Stimulated activated CD4-positive, alpha-beta T cell treated with anti-CD3 and anti-CD28 coated beads, TNF-alpha, amount 100 ng/mL, for 1 hour (primary cell): ENCODE results near the gene OPN3.
"Not testable (repeated sequence)": the region's sequence is repeated elsewhere in the genome, so short reads cannot be mapped to it uniquely, and the experiment has no call there.

ENCODE experiments used
- DNase-seq, 3 donors: peaks; one replicate each; pipeline ENCODE4 v3.0.0-alpha.2; 2020; ENCODE audit warnings: low read depth in 3 of 3, low spot score in 1 of 3

Gene OPN3, protein sequence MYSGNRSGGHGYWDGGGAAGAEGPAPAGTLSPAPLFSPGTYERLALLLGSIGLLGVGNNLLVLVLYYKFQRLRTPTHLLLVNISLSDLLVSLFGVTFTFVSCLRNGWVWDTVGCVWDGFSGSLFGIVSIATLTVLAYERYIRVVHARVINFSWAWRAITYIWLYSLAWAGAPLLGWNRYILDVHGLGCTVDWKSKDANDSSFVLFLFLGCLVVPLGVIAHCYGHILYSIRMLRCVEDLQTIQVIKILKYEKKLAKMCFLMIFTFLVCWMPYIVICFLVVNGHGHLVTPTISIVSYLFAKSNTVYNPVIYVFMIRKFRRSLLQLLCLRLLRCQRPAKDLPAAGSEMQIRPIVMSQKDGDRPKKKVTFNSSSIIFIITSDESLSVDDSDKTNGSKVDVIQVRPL

DNA sequence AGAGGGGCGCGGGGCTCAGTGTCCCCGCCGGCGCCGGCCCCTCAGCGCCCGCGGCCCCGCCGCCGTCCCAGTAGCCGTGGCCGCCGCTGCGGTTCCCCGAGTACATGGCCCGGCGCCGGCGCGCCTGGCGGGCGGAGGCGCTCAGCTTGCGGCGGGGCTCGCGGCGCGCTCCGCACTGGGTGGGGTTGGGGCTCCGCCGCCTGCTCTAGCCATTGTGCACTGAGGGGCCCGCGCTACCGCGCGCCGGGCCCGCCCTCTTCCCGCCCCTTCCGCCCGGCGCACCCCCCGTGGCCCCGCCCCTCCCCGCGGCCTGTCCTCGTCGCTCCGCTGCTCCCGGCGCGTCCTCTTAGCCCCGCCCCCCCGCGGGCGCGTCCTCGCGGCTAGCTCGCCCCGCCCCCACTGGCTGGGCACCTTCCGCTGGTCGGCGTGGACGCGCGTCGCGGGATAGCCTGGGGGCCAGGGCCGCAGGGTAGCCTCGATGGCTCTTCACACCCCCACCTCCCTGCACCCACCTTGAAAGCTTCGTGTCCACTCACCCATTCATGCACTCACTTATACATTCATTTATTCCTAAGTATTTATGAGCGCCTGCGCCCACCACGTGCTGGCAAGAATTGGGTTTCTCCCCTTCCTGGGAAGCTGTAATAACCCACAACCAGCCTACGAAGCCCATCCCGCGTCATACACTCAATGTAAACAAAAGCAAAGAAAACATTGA, at the start of gene OPN3, which contains the start of gene CHML:
Gene OPN3 (minus strand): TSS at position 221 of the 718 bp plus-strand sequence. CDS start 115 bp downstream, at position 106.
Gene CHML (minus strand): TSS at position 221 of the 718 bp plus-strand sequence. CDS start 4,603 bp downstream, outside the sequence.
- peak; percentile 77 to 93 (median 83) for DNase-seq

DNA sequence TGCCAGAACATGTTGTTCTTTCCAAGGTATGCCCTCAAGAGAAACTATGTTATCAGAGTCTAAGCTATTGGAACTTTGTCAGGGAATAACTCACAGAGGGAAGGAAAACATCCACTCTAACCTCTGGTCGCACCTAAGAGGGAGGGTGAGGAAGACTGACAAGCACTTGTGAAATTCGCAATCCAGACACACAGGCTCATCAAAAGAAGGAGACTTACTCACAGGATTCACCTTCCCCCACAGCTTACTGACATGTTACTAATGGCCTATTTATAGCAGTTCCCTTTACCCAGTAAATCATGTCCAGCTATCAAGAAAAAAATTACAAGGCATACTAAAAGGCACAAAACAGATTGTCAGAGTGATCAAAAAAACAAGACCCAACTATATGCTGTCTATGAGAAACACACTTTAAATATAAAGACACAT, 48.8 kb upstream of the OPN3 start:
- no peak for DNase-seq

- no peak for DNase-seq
Measured at GRCh38 chr1:241684108-241684507, 43.9 kb upstream of the OPN3 start.

- DNase-seq: no peak
Measured at GRCh38 chr1:241682921-241683320, 42.8 kb upstream of the OPN3 start.

- not testable (repeated sequence) for DNase-seq
Measured at GRCh38 chr1:241681861-241682448, 41.8 kb upstream of the OPN3 start.

DNA sequence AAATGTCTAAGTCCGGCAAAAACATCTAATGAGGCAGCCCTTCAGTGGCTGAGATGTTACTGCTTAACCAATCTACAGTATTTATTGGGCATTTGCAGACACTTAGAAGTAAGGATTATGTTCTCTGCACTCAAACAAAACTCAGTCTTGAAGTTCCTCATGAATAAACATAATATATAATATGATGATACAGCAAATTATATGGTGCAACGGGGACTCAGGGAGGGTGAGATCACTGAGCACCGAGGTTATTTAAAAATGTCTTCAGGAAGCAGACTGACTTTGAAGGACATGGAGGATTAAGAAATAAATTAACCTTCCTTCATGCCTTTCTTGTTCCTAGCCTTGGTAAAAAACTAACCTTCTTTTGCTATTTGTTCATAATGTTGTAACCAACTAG, 39.8 kb upstream of the OPN3 start:
- DNase-seq: no peak

DNA sequence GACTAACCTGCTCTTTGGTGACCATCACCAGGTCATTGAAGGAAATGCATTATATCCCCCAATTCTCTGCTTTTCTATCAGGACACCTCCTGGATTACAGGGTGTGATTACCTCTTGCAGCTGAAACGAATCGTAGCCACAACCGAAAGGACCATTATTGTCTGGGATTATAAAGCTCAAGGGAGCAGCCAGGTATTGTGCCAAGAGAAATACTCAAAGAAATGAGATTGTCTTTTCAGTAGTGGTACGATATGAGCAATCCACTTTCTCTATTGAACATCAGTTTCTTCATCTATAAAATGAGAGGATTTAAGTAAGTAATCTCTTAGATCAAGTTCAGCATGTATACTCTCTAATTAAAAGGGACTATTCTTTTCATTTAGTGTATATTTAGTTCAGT, 39.2 kb upstream of the OPN3 start:
- DNase-seq: no peak

DNA sequence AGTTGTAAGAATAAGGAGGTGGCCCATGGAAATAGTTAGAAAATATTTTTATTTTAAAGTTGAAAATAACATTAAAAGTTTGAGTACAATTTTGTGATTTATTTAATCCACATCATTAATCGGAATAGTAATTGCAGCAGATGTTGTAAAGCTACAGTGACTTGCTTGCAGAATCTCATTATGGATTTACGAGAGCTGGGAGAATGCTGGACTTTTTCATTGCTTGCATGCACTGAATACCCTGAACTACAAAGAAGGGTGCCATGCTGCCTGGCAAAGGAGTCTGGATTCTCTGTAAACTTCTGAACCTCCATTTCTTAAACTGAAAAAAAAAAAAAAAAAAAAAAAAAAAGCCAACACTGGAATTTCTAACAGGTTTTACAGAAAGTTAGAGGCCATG, 38.4 kb upstream of the OPN3 start:
- no peak for DNase-seq

GRCh38 chr1:241677201-241677600, 37.0 kb upstream of the OPN3 start:
- peak in 2 of 3 donors; percentile 2 to 9 for DNase-seq

DNA sequence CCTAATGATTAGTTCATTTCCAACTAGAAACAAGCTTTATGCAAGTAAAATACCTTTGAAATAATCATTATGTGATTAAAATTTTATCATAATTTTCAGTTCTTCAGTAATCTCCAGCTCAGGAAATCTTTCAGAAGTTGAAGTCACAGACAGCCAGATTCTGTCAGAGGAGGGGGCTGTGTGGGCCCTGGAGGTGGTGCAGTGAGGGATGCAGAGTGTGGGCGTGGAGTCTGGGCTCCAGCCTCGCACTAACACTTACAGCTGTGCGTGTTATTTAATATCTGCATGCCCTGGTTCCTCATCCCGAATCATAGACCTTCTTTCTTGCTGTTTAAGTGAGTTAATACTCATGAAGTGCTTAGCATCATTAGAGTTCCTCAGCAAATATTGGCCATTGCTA, 35.8 kb upstream of the OPN3 start:
- no peak for DNase-seq

GRCh38 chr1:241674805-241675384, 34.7 kb upstream of the OPN3 start:
- no peak for DNase-seq

GRCh38 chr1:241672301-241672700, 32.1 kb upstream of the OPN3 start:
- DNase-seq: no peak

- no peak for DNase-seq
Measured at GRCh38 chr1:241666419-241666818, 26.2 kb upstream of the OPN3 start.

GRCh38 chr1:241660424-241660972, 20.3 kb upstream of the OPN3 start:
- DNase-seq: no peak

DNA sequence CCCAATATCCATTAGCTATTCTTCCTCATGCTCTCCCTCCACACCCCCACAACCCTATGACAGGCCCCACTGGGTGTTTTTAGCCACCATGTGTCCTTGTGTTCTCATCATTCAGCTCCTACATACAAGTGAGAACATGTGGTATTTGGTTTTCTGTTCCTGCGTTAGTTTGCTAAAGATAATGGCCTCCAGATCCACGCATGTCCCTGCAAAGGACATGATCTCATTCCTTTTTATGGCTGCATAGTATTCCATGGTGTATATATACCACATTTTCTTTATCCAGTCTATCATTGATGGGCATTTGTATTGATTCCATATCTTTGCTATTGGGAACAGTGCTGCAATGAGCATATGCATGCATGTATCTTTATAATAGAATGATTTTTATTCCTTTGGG, 18.8 kb upstream of the OPN3 start:
- not testable (repeated sequence) for DNase-seq

GRCh38 chr1:241658081-241658793, 18.1 kb upstream of the OPN3 start:
- no peak for DNase-seq

DNA sequence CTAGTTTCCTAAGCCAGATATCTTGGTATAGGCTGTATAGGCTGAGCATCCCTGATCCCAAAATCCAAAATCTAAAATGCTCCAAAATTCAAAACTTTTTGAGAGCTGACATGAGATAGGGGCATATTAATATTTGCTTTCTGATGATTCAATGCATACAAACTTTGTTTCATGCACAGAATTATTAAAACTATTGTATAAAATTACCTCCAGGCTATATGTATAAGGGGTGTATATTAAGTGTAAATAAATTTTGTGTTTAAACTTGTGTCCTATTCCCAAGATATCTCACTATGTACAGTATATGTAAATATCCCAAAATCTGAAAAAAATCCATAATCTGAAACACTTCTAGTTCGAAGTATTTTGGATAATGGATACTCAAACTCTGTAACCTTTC, 14.5 kb upstream of the OPN3 start:
- no peak for DNase-seq

DNA sequence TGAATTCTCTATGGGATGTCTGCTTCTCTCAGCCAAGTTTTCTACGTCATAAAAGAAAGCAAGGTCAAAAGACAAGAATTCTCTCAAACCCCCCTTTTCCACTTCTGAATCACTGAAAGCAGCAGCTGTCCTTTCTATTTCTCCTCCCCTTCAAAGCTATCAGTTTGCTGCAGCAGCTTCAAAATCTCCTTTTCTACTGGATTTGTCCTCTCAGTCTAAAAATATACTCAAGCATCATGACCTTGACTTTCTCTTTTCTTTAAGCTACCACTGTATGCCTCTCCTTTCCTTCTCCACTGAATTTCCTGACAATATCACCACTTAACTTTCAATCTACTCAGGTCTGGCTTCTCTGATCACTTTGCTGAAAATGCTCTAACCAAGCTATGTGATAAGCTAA, 13.8 kb upstream of the OPN3 start:
- DNase-seq: no peak

- no peak for DNase-seq
Measured at GRCh38 chr1:241652012-241652411, 11.8 kb upstream of the OPN3 start, which contains the start of gene WDR64. TSS of gene WDR64 (plus strand) at chr1:241652281. CDS start at chr1:241652485, 204 bp downstream.

DNA sequence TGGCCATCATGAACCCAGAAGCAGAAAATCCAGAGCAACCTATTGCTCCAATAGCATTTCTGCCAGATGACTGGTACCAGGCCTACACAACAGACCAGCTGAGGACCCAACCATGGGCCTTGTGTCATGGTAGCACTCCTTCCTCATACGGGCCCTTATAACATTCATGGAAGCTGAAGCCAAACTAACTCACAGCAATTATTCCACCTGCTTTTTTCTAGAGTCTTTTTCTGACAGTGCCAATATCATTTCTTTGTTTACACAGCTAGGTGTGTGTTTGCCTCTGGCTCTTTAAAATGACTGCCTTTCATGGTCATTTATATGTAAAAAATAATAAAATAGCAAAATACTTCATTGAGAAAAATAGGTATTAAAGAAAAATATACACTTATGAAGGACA, 8.0 kb upstream of the OPN3 start:
- DNase-seq: no peak
